Lower lobe of right lung (tissue), 2 donors: ENCODE results near the gene CLEC2D. TPM values are rescaled to one million over a fixed set of nuclear protein-coding genes. Genes with fewer than 3 reads are reported as not detected.

Source experiments
- ATAC-seq, 2 donors: fragments of 200-7000 bp; cut with Tn5 transposase; one replicate each; pipeline ENCODE4 v1.9.1; 2020 to 2022; ENCODE audit warnings: mild to moderate bottlenecking in 2 of 2, moderate library complexity in 2 of 2
- DNase-seq: peaks from one replicate; pipeline ENCODE4 v3.0.0-alpha.2; 2020
- H3K27ac ChIP-seq: fragments of 200-600 bp; one replicate; pipeline ENCODE4 v1.8.0; 2022
- H3K27me3 ChIP-seq: fragments of 200-600 bp; one replicate; pipeline ENCODE4 v1.8.0; 2022; ENCODE audit warnings: low read depth
- H3K36me3 ChIP-seq: fragments of 200-600 bp; one replicate; pipeline ENCODE4 v1.8.0; 2022; ENCODE audit warnings: mild to moderate bottlenecking
- H3K4me1 ChIP-seq: fragments of 200-600 bp; one replicate; pipeline ENCODE4 v1.8.0; 2022
- H3K4me3 ChIP-seq: fragments of 200-600 bp; one replicate; pipeline ENCODE4 v1.8.0; 2022; ENCODE audit warnings: mild to moderate bottlenecking
- H3K9me3 ChIP-seq: fragments of 200-600 bp; one replicate; pipeline ENCODE4 v1.8.0; 2022
- CTCF ChIP-seq: fragments of 200-600 bp; IDR thresholded peaks from one replicate; pipeline ENCODE4 v1.8.0; 2022; ENCODE audit warnings: antibody characterized with exemption, mild to moderate bottlenecking
- intact Hi-C: fragments of 100-400 bp; cut with DNase I; formaldehyde crosslinking; loops from one replicate; pipeline ENCODE4 v1.11.0; 2022
- total RNA-seq: library from RNA; stranded (reverse); fragmentation: NEBNext Ultra II Directional; extraction: Animal tissue kit (Norgen Biotek cat#: 25700); gene quantifications from one replicate; pipeline ENCODE4 v1.2.1, GENCODE V29; 2021
- donor health status: DM: no; HTN: yes; CAD: no; lungs with severe emphysema.

Gene CLEC2D
- total RNA-seq, 1 donor from 2014 or later: 13.9 TPM

- Histone ChIP-seq H3K4me1 (no peaks in the 10 kb centered on the region), H3K9me3 (no peaks in the 10 kb centered on the region), H3K36me3 (no peaks in the 10 kb centered on the region), H3K4me3 (no peak overlapping the region), H3K27ac (no peak overlapping the region), H3K27me3 (no peaks in the 10 kb centered on the region)
- no peak for DNase-seq
- no peak for TF ChIP-seq CTCF
- no peak for ATAC-seq
- intact Hi-C loops: loop anchor here (5.0 kb wide), 1 partner anchor 69 kb away; no protein-coding TSS in a partner anchor
These were observed 36.7 kb downstream of the CLEC2D start for GRCh38 chr12:9706086-9706685.

DNA sequence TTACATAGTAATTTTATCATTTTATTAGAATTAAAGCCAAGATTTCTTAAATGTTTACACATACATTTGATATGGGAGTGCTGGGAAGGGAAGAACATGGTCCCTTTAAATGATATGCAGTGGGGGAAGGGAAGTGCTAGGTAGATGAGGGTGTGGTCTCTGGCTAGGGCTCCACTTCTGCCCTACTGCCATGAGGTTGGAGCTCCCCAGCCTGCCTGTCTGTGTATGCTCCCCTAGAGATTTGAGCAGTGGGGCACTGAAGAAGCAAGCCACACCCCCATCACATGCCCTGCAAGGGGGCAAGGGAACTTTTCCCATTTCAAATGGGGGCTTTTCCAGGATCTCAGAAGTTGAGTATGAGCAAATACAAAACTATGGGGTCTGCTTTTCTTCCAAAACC is 37.8 kb downstream of the CLEC2D start:
- Histone ChIP-seq H3K9me3 (no peaks in the 10 kb centered on the region), H3K4me3 (no peak overlapping the region), H3K36me3 (no peaks in the 10 kb centered on the region), H3K4me1 (no peaks in the 10 kb centered on the region), H3K27me3 (no peaks in the 10 kb centered on the region), H3K27ac (no peak overlapping the region)
- no peak for TF ChIP-seq CTCF
- intact Hi-C loops: loop anchor here (5.0 kb wide), 1 partner anchor 70 kb away; no protein-coding TSS in a partner anchor
- DNase-seq (no peak), ATAC-seq (no peak)

GRCh38 chr12:9707864-9708808 is 38.6 kb downstream of the CLEC2D start:
- Histone ChIP-seq H3K27ac (no peak overlapping the region), H3K4me3 (no peak overlapping the region), H3K27me3 (no peaks in the 10 kb centered on the region), H3K36me3 (no peaks in the 10 kb centered on the region), H3K9me3 (no peaks in the 10 kb centered on the region), H3K4me1 (no peaks in the 10 kb centered on the region)
- intact Hi-C loops: loop anchor here (5.0 kb wide), 1 partner anchor 71 kb away; no protein-coding TSS in a partner anchor
- TF ChIP-seq CTCF: peak; percentile 84
- DNase-seq (peak; percentile 59), ATAC-seq (peak; percentile 85 to 89)

GRCh38 chr12:9708853-9709252 is 39.3 kb downstream of the CLEC2D start:
- ATAC-seq: no peak
- H3K4me3 ChIP-seq: no peak overlapping the region
- no peak overlapping the region for H3K27ac ChIP-seq
- H3K27me3 ChIP-seq: no peaks in the 10 kb centered on the region
- no peaks in the 10 kb centered on the region for H3K9me3 ChIP-seq
- H3K36me3 ChIP-seq: no peaks in the 10 kb centered on the region
- TF ChIP-seq CTCF: no peak
- intact Hi-C loops: loop anchor here (5.0 kb wide), 1 partner anchor 72 kb away; no protein-coding TSS in a partner anchor
- H3K4me1 ChIP-seq: no peaks in the 10 kb centered on the region
- no peak for DNase-seq

DNA sequence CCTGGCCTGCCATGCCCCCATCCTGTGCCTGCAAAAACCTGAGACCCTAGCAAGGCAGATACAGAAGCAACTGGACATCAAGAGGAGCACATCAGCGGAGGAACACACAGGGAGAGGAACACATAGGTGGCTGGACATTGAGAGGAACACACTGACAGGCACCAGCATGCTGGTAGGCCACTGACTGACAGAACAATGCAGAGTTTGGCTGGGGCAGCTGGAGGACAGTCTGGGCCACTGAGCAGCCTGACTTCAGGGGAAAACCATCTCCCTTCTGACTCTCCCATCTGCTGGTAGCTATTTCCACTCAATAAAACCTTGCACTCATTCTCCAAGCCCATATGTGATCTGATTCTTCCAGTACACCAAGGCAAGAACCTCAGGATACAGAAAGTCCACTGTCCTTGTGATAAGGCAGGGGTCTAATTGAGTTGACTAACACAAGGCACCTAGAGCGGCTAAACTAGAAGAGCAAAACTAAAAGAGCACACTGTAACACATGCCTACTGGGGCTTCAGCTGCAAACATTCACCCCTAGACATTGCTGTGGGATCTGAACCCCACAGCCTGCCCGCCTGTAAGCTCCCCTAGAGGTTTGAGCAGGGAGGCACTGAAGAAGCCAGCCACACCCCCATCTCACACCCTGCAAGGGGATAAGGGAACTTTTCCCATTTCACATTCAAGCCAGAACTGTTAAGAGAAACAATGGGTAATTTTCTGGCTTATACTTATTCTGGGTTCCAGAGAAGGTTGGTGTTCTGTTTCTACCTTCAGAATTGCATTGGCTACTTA is 41.3 kb downstream of the CLEC2D start:
- DNase-seq (no peak), ATAC-seq (no peak)
- TF ChIP-seq CTCF: no peak
- Histone ChIP-seq H3K4me3 (no peak overlapping the region), H3K27ac (no peak overlapping the region), H3K4me1 (no peaks in the 10 kb centered on the region), H3K9me3 (no peaks in the 10 kb centered on the region), H3K27me3 (no peaks in the 10 kb centered on the region), H3K36me3 (no peaks in the 10 kb centered on the region)
- intact Hi-C loops: no loop called here
